ENCODE measurements around the gene MTUS2.

DNA sequence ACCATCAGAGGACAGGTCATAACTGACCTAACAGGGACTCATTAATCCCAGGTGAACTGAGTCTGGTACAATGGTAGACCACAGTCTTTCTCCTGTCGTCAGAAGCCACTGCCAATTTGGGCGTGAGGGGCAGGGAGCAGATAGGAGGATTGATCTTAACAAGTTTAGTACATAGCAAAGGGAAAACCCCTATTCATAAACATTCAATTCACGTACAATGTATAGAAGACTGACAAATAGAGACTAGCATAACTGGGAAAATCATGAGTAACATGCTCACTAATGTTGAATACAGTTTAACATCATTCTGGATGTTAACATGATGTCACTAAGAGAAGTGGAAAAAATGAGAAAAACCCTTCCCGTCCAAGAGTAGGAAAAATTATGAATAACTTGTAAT, 721.3 kb downstream of the MTUS2 start:
- TF ChIP-seq CTCF (IDR thresholded peaks at IDR 0.05 in 4 of 5, conservative IDR thresholded peaks at IDR 0.05 in 1 of 5) (no peak), POLR2A (IDR thresholded peaks at IDR 0.05) (no peak)

Data from gastrocnemius medialis (tissue), 4 donors.